Measurements from ENCODE around the gene APOD.
"Not testable (repeated sequence)": the region's sequence is repeated elsewhere in the genome, so short reads cannot be mapped to it uniquely, and the experiment has no call there.

The APOD gene

DNA sequence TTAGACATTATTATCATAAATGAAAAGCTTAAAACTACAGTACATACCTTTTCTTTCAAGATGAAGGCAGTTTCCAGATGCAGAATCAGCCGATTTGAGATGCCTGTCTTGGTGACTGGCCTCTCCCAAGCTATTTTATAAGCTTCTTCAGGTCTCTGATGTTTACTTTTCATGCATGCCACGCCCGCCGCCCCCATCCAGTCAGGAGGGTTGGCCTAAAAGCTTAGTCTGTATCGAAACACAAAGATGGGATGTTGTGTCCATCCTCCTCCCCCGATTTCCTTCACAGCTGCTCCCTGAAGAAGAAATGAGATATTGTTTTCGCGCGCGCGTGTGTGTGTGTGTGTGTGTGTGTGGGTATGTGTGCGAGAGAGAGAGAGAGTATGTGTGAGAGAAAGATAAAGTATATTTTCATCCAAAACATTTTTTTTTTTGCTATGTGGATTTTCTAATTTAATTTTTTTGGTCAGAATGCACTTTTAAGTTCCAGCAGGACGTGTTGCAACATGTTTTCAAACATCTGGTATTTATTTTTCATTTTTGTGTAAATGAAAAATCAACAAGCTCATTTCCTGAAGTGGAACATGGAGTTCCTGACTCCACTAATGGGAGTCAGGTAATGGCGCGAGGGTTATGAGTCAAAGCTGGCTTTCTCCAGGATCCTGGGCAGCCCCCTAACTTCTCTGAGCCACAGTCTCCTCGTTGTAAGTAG is at the start of gene APOD:
TSS of gene APOD (minus strand) at position 110 of the 712 bp plus-strand sequence. CDS start 4,479 bp downstream, outside the sequence.
- DNase-seq (ENCODE audit: low read depth), result no peak

- not testable (repeated sequence) for DNase-seq (ENCODE audit: low read depth)
These were observed 49.6 kb upstream of the APOD start for GRCh38 chr3:195633351-195633750.

DNA sequence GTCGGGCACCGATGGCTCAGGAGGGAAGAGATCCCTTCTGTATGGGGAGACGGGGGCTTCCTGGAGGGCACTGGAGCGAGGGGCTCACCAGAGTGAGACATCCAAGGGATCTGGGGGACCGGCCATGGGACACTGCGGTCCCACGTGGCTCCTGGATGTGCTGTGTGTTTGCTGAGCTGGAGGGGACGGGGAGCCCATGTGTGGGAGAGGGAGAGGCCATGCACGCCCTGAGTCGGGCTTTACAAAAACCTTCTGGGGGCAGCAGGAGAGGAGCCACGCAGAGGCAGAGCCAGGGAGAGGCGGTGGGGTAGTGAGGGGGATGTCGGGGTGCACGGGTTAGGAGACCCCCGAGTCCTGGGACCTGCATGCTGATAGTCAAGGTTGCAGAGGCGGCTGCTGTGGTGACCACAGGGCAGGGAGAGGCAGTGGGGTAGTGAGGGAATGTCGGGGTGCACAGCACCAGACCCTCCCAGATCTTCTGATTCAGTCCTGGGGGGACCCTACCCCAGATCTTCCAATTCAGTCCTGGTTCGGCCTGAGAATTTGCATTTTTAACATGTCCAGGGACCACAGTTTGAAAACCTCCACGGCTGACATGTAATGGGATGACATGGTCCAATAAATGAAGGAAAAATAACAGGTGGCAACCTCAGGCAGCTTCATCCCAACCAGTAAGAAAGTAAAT is 48.9 kb upstream of the APOD start:
- DNase-seq (ENCODE audit: low read depth), result not testable (repeated sequence)

- not testable (repeated sequence) for DNase-seq (ENCODE audit: low read depth)
These were observed 48.3 kb upstream of the APOD start for GRCh38 chr3:195632046-195632445.

GRCh38 chr3:195630938-195631495 is 47.3 kb upstream of the APOD start:
- not testable (repeated sequence) for DNase-seq (ENCODE audit: low read depth)

- not testable (repeated sequence) for DNase-seq (ENCODE audit: low read depth)
These were observed 46.6 kb upstream of the APOD start for GRCh38 chr3:195630086-195630917.

GRCh38 chr3:195629682-195630081 is 45.9 kb upstream of the APOD start:
- not testable (repeated sequence) for DNase-seq (ENCODE audit: low read depth)

- not testable (repeated sequence) for DNase-seq (ENCODE audit: low read depth)
These were observed 44.7 kb upstream of the APOD start for GRCh38 chr3:195628386-195628920.

DNA sequence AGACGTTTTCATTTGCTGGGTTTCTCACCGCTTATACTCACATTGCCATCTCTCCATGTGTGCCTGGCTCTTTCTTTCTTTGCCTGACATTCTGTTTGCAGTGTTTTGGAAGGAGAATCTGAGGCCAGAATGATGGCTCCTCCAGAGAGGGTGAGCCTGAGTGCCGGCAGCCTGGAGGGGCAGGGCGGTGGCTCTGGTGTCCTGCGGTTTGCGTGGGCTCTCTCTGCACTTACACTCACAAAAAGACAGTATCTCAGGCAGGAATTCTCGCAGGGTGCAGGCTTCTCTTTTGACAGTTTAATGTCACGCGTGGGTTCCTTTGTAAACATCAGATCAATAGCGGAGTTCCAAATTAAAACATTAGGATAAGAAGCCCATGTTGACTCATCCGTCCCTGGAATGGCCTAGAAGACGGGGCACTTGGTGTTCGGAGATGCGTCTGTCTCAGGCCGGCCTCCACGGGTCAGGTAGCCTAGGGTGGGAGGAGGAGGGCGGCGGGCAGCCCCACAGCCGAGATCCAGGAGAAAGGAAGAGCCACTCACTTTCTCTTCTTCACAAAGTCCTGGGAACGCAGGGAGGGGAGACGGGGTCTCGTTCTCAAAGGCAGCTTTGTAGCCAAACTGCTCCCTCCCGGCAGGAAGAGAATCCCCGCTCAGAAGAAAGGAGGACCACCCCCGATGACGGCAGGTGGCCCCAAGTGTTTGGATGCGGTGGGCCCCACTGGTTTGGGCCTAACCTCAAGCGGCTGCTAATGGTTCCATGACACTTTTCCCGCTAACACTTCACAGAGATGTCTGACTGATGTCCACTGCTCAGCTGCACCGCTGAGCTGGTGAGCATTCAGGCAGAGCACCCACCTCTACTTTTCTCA is 44.0 kb upstream of the APOD start:
- DNase-seq (ENCODE audit: low read depth), result not testable (repeated sequence)

DNA sequence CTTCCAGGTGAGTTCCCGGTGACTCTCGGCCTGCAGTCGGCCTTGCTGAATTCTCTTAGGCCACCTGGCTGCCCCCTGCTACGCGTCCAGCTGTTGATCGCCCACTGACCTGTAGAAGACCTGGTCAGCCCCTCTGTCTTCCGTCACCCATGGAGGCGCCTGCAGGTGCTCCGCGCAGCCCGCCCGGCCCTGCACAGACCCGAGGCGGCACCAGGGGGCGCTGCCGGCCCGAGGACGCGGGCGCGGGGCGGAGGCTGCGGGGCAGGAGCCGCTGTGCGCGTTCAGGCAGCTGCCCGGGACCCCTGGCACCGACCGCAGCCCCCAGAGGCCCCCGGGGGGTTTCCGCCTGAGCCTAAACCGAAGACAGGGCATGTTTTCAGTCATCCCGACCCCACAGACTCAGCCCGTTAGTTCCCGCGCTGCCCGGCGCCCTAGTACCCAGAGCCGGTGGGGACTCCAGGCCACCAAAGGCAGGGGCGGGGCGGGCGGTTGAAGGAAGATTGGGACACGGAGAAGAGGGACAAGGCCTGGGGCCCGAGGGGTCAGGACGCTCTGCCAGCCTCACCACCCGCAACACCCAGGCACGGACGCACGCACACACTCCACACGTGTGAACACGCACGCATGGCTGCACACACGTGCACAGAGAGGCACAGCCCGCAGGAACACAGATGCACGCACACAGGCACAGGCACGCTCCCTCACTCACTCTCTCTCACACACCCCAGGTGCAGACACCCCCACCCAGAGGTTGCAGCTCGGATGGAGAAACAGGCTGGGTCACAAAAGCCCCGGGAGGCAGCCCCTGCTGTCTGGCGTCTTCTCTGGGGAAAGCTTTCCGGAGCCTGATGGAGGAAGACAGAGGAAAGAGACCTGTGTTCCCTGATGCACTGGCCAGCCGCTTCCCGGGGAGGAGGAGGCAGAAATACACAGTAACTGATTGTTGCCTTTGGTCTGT is 41.1 kb upstream of the APOD start:
- DNase-seq (ENCODE audit: low read depth), result not testable (repeated sequence)

- DNase-seq (ENCODE audit: low read depth), result not testable (repeated sequence)
These were observed 40.4 kb upstream of the APOD start for GRCh38 chr3:195624171-195624570.

- DNase-seq (ENCODE audit: low read depth), result not testable (repeated sequence)
These were observed 39.7 kb upstream of the APOD start for GRCh38 chr3:195623217-195623965.

DNA sequence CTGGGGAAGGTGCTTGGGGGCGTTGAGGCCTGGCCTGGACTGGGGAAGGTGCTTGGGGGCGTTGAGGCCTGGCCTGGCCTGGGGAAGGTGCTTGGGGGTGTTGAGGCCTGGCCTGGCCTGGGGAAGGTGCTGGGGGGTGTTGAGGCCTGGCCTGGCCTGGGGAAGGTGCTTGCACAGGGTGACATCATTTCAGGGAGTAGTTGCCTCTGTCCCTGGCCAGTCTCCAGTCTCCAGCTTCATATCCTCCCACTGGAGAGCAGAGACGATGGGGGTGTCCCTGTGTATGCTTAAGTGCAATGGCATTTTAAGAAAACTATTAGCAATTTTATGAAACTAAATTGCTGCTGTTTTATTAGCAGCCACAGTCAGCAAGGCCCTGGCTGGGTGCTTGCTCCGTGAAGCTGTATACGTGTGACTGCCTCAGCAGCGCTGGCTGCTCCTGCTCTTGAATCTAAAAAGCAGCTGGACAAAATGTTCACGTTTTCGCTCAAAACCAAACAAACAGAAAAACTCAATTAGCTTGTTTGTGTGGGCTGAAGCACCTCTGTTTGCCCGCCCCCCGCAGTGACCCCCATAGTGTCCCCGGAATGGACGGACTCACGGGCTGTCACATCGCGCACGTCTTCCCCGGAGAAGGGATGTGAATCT is 38.9 kb upstream of the APOD start:
- DNase-seq (ENCODE audit: low read depth), result not testable (repeated sequence)

DNA sequence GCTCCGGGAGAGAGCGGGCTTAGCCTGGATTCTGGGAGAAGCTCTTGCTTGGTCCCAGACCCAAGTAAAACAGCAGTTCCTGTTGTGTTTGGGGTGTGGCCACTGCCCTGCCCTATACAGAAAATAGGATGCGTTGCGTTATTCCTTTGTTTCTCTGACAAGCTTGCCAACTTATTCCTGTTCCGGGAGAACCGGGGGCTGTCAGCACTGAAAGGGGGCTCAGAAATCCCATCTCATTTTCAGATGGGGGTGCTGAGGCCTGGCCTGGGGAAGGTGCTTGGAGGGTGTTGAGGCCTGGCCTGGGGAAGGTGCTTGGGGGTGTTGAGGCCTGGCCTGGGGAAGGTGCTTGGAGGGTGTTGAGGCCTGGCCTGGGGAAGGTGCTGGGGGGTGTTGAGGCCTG is 38.3 kb upstream of the APOD start:
- not testable (repeated sequence) for DNase-seq (ENCODE audit: low read depth)

GRCh38 chr3:195621095-195621494 is 37.4 kb upstream of the APOD start:
- not testable (repeated sequence) for DNase-seq (ENCODE audit: low read depth)

GRCh38 chr3:195620476-195620875 is 36.7 kb upstream of the APOD start:
- not testable (repeated sequence) for DNase-seq (ENCODE audit: low read depth)

DNA sequence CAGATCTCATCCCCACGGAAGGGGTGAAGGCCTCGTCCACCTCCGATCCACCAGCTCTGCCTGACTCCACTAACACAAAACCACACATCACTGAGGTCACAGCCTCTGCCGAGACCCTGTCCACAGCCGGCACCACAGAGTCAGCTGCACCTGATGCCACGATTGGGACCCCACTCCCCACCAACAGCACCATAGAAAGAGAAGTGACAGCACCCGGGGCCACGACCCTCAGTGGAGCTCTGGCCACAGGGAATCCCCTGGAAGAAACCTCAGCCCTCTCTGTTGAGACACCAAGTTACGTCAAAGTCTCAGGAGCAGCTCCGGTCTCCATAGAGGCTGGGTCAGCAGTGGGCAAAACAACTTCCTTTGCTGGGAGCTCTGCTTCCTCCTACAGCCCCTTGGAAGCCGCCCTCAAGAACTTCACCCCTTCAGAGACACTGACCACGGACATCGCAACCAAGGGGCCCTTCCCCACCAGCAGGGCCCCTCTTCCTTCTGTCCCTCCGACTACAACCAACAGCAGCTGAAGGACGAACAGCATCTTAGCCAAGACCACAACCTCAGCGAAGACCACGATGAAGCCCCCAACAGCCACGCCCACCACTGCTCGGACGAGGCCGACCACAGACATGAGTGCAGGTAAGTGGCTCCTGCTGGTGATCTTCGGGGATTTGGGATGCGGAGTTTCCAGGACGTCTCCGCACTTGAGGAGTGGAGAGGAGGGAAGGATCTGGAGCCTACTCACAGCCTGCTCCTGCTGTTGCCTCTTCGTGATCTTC is 36.0 kb upstream of the APOD start:
- DNase-seq (ENCODE audit: low read depth), result not testable (repeated sequence)
